Liver (tissue), 9 donors: Measurements from ENCODE around the gene PTPRS. TPM values are rescaled to one million over a fixed set of nuclear protein-coding genes. Genes with fewer than 3 reads are reported as not detected.

Source experiments
- DNase-seq: peaks from one replicate; pipeline ENCODE4 v3.0.0-alpha.2; 2017; ENCODE audit warnings: low spot score
- H3K27ac ChIP-seq, 2 donors: one replicate each; pipeline ENCODE4 v1.7.0; 2013; ENCODE audit warnings: inconsistent platforms in 2 of 2, low read length in 2 of 2, control low read depth in 1 of 2, low read depth in 1 of 2, mild to moderate bottlenecking in 1 of 2
- H3K27me3 ChIP-seq, 4 donors: one replicate each; pipeline versions ENCODE4 v1.6.1 to v1.7.0; 2013; ENCODE audit warnings: low read length in 3 of 4, inconsistent platforms in 1 of 4, mild to moderate bottlenecking in 1 of 4, moderate library complexity in 1 of 4; ENCODE audit not compliant: control insufficient read depth in 4 of 4, insufficient read depth in 4 of 4
- H3K36me3 ChIP-seq, 4 donors: one replicate each; pipeline versions ENCODE4 v1.6.1 to v1.7.0; 2013; ENCODE audit warnings: low read length in 3 of 4, mild to moderate bottlenecking in 3 of 4, low read depth in 1 of 4, moderate library complexity in 1 of 4; ENCODE audit not compliant: control insufficient read depth in 4 of 4, insufficient read depth in 3 of 4
- H3K4me1 ChIP-seq, 4 donors: one replicate each; pipeline versions ENCODE4 v1.6.1 to v1.7.0; 2013; ENCODE audit warnings: low read length in 3 of 4, mild to moderate bottlenecking in 3 of 4, moderate library complexity in 1 of 4; ENCODE audit not compliant: control insufficient read depth in 4 of 4, insufficient read depth in 4 of 4
- H3K4me3 ChIP-seq, 3 donors: one replicate each; pipeline versions ENCODE4 v1.6.1 to v1.7.0; 2013; ENCODE audit warnings: low read length in 3 of 3, control low read depth in 1 of 3, low read depth in 1 of 3, mild to moderate bottlenecking in 1 of 3
- H3K9ac ChIP-seq, 2 donors: one replicate each; pipeline ENCODE4 v1.7.0; 2013; ENCODE audit warnings: low read length in 2 of 2, mild to moderate bottlenecking in 2 of 2, moderate library complexity in 2 of 2, control low read depth in 1 of 2, low read depth in 1 of 2
- H3K9me3 ChIP-seq, 4 donors: one replicate each; pipeline versions ENCODE4 v1.6.1 to v1.7.0; 2013; ENCODE audit warnings: low read length in 3 of 4; ENCODE audit not compliant: control insufficient read depth in 4 of 4
- EGR1 ChIP-seq, 2 donors: IDR thresholded peaks; 2 replicates each; pipeline ENCODE4 v1.6.1; 2016 to 2018; ENCODE audit warnings: antibody characterized with exemption in 2 of 2, low read depth in 2 of 2
- FOXA1 ChIP-seq: IDR thresholded peaks from 2 replicates; pipeline ENCODE4 v1.6.1; 2016; ENCODE audit warnings: antibody characterized with exemption
- FOXA2 ChIP-seq: IDR thresholded peaks from 2 replicates; pipeline ENCODE4 v1.6.1; 2016; ENCODE audit warnings: antibody characterized with exemption
- GABPA ChIP-seq, 2 donors: IDR thresholded peaks in 1 of 2; conservative IDR thresholded peaks in 1 of 2; 2 replicates each; pipeline ENCODE4 v1.6.1; 2016; ENCODE audit warnings: antibody characterized with exemption in 2 of 2, mild to moderate bottlenecking in 1 of 2, moderate library complexity in 1 of 2
- HNF4A ChIP-seq, 2 donors: conservative IDR thresholded peaks; 2 replicates each; pipeline ENCODE4 v1.6.1; 2016; ENCODE audit warnings: antibody characterized with exemption in 2 of 2, mild to moderate bottlenecking in 2 of 2
- HNF4G ChIP-seq: IDR thresholded peaks from 2 replicates; pipeline ENCODE4 v1.6.1; 2016; ENCODE audit warnings: antibody characterized with exemption
- JUND ChIP-seq, 2 donors: IDR thresholded peaks; 2 replicates each; pipeline ENCODE4 v1.6.1; 2016; ENCODE audit warnings: antibody characterized with exemption in 2 of 2
- NR2F2 ChIP-seq: IDR thresholded peaks from 2 replicates; pipeline ENCODE4 v1.6.1; 2016; ENCODE audit warnings: antibody characterized with exemption
- RAD21 ChIP-seq, 2 donors: IDR thresholded peaks; 2 replicates each; pipeline ENCODE4 v1.6.1; 2016; ENCODE audit warnings: antibody characterized with exemption in 2 of 2, mild to moderate bottlenecking in 2 of 2
- RXRA ChIP-seq, 2 donors: IDR thresholded peaks; 2 replicates each; pipeline ENCODE4 v1.6.1; 2017 to 2018; ENCODE audit warnings: antibody characterized with exemption in 2 of 2, mild to moderate bottlenecking in 1 of 2
- SP1 ChIP-seq: IDR thresholded peaks from 2 replicates; pipeline ENCODE4 v1.6.1; 2018; ENCODE audit warnings: antibody characterized with exemption, mild to moderate bottlenecking
- TAF1 ChIP-seq: conservative IDR thresholded peaks from 2 replicates; pipeline ENCODE4 v1.6.1; 2016; ENCODE audit warnings: antibody characterized with exemption, mild to moderate bottlenecking
- YY1 ChIP-seq: IDR thresholded peaks from 2 replicates; pipeline ENCODE4 v1.6.1; 2016; ENCODE audit warnings: antibody characterized with exemption, mild to moderate bottlenecking
- WGBS: extraction: QIAGEN DNeasy Blood & Tissue Kit; methylation state at CpG from one replicate; pipeline ENCODE4 v1.1.7; 2013; 5-methylcytosine and 5-hydroxymethylcytosine counted together
- polyA plus RNA-seq, 2 donors: library from polyadenylated mRNA; stranded (reverse) in 1 of 2; unstranded in 1 of 2; fragments of 200-250 nt in 1 of 2; fragments of >200 nt in 1 of 2; fragmentation: Nextera tagmentation in 1 of 2; extraction: Ambion mirVana in 1 of 2; gene quantifications; one replicate each; pipeline versions ENCODE4 v1.2.1 to v1.2.3, GENCODE V29; 2013 to 2015
- total RNA-seq, 2 donors: library from RNA; depleted of rRNA; stranded (reverse); fragments of >200 nt; gene quantifications; one replicate each; pipeline ENCODE4 v1.2.3, GENCODE V29; 2014
- TF ChIP-seq, protein P1 (sequence below): IDR thresholded peaks from 2 replicates; pipeline ENCODE4 v1.6.1; 2016; ENCODE audit warnings: antibody characterized with exemption
- TF ChIP-seq, protein P2 (sequence below): IDR thresholded peaks from 2 replicates; pipeline ENCODE4 v1.6.1; 2016; ENCODE audit warnings: antibody characterized with exemption
- TF ChIP-seq, protein P3 (sequence below): IDR thresholded peaks from 2 replicates; pipeline ENCODE4 v1.6.1; 2016; ENCODE audit warnings: antibody characterized with exemption
- TF ChIP-seq, protein P4 (sequence below): IDR thresholded peaks from 2 replicates; pipeline ENCODE4 v1.6.1; 2016; ENCODE audit warnings: antibody characterized with exemption, mild to moderate bottlenecking
- TF ChIP-seq, protein P5 (sequence below): fragments of 150-350 bp; IDR thresholded peaks from 2 replicates; pipeline ENCODE4 v1.5.1; 2017; ENCODE audit warnings: improper control_type of control experiment, low read depth, low read length; ENCODE audit not compliant: missing input control
- donor health status: healthy.
- donor health status: healthy.
- donor health status: healthy.
- donor health status: healthy.
- donor health status: healthy.

The PTPRS gene
- total and polyA plus RNA-seq, 4 donors: 1.3 to 49.7 (median 20.2) TPM

DNA sequence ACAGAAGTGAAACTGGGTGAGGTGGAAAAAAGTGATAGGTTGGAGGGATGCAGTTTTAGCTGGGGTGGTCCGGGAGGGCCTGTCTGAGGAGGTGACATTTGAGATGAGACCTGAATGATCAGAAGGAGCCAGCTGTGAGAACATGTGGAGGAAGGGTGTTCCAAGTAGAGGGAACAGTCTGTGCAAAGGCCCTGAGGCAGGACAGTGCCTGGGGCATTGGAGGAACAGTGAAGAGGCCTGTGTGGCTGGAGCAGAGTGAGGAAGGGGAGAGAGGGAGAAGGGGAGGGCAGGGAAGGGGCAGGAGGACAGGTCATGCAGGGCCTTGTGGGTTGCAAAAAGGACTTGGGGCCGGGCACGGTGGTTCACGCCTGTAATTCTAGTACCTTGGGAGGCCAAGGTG lies 36.3 kb upstream of the PTPRS start:
- TF ChIP-seq, protein P1, sequence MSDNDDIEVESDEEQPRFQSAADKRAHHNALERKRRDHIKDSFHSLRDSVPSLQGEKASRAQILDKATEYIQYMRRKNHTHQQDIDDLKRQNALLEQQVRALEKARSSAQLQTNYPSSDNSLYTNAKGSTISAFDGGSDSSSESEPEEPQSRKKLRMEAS: no peak
- TF ChIP-seq EGR1 (IDR thresholded peaks at IDR 0.05; ENCODE audit: low read depth in 2 of 2): no peak
- TF ChIP-seq TAF1: no peak
- no peak for TF ChIP-seq HNF4A (conservative IDR thresholded peaks at IDR 0.05)
- TF ChIP-seq RAD21 (IDR thresholded peaks at IDR 0.05): no peak
- no peak for TF ChIP-seq GABPA (IDR thresholded peaks at IDR 0.05 in 1 of 2, conservative IDR thresholded peaks at IDR 0.05 in 1 of 2)
- TF ChIP-seq JUND (IDR thresholded peaks at IDR 0.05): no peak
- no peak for TF ChIP-seq RXRA (IDR thresholded peaks at IDR 0.05)
- TF ChIP-seq YY1: no peak
- TF ChIP-seq, protein P2, sequence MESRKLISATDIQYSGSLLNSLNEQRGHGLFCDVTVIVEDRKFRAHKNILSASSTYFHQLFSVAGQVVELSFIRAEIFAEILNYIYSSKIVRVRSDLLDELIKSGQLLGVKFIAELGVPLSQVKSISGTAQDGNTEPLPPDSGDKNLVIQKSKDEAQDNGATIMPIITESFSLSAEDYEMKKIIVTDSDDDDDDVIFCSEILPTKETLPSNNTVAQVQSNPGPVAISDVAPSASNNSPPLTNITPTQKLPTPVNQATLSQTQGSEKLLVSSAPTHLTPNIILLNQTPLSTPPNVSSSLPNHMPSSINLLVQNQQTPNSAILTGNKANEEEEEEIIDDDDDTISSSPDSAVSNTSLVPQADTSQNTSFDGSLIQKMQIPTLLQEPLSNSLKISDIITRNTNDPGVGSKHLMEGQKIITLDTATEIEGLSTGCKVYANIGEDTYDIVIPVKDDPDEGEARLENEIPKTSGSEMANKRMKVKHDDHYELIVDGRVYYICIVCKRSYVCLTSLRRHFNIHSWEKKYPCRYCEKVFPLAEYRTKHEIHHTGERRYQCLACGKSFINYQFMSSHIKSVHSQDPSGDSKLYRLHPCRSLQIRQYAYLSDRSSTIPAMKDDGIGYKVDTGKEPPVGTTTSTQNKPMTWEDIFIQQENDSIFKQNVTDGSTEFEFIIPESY: no peak
- TF ChIP-seq, protein P3, sequence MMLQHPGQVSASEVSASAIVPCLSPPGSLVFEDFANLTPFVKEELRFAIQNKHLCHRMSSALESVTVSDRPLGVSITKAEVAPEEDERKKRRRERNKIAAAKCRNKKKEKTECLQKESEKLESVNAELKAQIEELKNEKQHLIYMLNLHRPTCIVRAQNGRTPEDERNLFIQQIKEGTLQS: no peak
- TF ChIP-seq SP1: no peak
- TF ChIP-seq, protein P4, sequence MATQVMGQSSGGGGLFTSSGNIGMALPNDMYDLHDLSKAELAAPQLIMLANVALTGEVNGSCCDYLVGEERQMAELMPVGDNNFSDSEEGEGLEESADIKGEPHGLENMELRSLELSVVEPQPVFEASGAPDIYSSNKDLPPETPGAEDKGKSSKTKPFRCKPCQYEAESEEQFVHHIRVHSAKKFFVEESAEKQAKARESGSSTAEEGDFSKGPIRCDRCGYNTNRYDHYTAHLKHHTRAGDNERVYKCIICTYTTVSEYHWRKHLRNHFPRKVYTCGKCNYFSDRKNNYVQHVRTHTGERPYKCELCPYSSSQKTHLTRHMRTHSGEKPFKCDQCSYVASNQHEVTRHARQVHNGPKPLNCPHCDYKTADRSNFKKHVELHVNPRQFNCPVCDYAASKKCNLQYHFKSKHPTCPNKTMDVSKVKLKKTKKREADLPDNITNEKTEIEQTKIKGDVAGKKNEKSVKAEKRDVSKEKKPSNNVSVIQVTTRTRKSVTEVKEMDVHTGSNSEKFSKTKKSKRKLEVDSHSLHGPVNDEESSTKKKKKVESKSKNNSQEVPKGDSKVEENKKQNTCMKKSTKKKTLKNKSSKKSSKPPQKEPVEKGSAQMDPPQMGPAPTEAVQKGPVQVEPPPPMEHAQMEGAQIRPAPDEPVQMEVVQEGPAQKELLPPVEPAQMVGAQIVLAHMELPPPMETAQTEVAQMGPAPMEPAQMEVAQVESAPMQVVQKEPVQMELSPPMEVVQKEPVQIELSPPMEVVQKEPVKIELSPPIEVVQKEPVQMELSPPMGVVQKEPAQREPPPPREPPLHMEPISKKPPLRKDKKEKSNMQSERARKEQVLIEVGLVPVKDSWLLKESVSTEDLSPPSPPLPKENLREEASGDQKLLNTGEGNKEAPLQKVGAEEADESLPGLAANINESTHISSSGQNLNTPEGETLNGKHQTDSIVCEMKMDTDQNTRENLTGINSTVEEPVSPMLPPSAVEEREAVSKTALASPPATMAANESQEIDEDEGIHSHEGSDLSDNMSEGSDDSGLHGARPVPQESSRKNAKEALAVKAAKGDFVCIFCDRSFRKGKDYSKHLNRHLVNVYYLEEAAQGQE: no peak
- no peak for TF ChIP-seq FOXA2
- no peak for TF ChIP-seq NR2F2
- TF ChIP-seq, protein P5, sequence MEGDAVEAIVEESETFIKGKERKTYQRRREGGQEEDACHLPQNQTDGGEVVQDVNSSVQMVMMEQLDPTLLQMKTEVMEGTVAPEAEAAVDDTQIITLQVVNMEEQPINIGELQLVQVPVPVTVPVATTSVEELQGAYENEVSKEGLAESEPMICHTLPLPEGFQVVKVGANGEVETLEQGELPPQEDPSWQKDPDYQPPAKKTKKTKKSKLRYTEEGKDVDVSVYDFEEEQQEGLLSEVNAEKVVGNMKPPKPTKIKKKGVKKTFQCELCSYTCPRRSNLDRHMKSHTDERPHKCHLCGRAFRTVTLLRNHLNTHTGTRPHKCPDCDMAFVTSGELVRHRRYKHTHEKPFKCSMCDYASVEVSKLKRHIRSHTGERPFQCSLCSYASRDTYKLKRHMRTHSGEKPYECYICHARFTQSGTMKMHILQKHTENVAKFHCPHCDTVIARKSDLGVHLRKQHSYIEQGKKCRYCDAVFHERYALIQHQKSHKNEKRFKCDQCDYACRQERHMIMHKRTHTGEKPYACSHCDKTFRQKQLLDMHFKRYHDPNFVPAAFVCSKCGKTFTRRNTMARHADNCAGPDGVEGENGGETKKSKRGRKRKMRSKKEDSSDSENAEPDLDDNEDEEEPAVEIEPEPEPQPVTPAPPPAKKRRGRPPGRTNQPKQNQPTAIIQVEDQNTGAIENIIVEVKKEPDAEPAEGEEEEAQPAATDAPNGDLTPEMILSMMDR: no peak
- no peak for TF ChIP-seq FOXA1
- TF ChIP-seq HNF4G: no peak
- no peak overlapping the region for H3K27ac ChIP-seq
- no peak for DNase-seq
- H3K9ac ChIP-seq: no peak overlapping the region
- no peak overlapping the region for H3K4me3 ChIP-seq
- H3K4me1 ChIP-seq: no peaks in the 10 kb centered on the region
- 92% methylated on average over 4 of the region's 4 CpGs for WGBS
- no peaks in the 10 kb centered on the region for H3K36me3 ChIP-seq
- H3K27me3 ChIP-seq: no peaks in the 10 kb centered on the region
- H3K9me3 ChIP-seq: peaks cover 0 to 4% (median under 1%) of the 10 kb centered on the region in 4 donors
